Bronchial epithelial cell (primary cell): ENCODE measurements around the gene COL5A1. TPM values are rescaled to one million over a fixed set of nuclear protein-coding genes. Genes with fewer than 3 reads are reported as not detected.

Source experiments
- DNase-seq: peaks from one replicate; pipeline ENCODE4 v3.0.0-alpha.2; 2010; ENCODE audit warnings: low read depth
- FAIRE-seq: peaks from 2 replicates; lab custom pipeline; 2011; peaks lifted over from hg19 to GRCh38; lab: Jason Lieb, UNC
- H3K27me3 ChIP-seq: 2 replicates; pipeline ENCODE4 v1.5.1; 2011; ENCODE audit warnings: low read length; ENCODE audit not compliant: control insufficient read depth, insufficient read depth
- H3K36me3 ChIP-seq: 2 replicates; pipeline ENCODE4 v1.5.1; 2011; ENCODE audit warnings: low read length; ENCODE audit not compliant: control insufficient read depth, insufficient read depth
- H3K4me3 ChIP-seq: 2 replicates; pipeline ENCODE4 v1.5.1; 2011; ENCODE audit warnings: mild to moderate bottlenecking, low read depth, low read length, control low read depth
- CTCF ChIP-seq: IDR thresholded peaks from 2 replicates; pipeline ENCODE4 v1.5.1; 2011; ENCODE audit warnings: mild to moderate bottlenecking, moderate library complexity, low read length, control low read depth, inconsistent platforms; ENCODE audit not compliant: insufficient read depth, severe bottlenecking
- total RNA-seq: library from RNA; depleted of rRNA; stranded (reverse); fragments of >200 nt; gene quantifications from 2 replicates; pipeline ENCODE4 v1.2.1, GENCODE V29; 2014

Gene COL5A1
- total RNA-seq, 1 donor from 2014 or later = 6.3 TPM

GRCh38 chr9:134600836-134601638 is 40.6 kb upstream of the COL5A1 start:
- Histone ChIP-seq H3K4me3 (no peak overlapping the region), H3K27me3 (no peaks in the 10 kb centered on the region), H3K36me3 (no peaks in the 10 kb centered on the region)
- DNase-seq (no peak), FAIRE-seq (no peak)
- no peak for TF ChIP-seq CTCF

GRCh38 chr9:134601764-134602163 is 39.8 kb upstream of the COL5A1 start:
- TF ChIP-seq CTCF = no peak
- FAIRE-seq (no peak), DNase-seq (no peak)
- Histone ChIP-seq H3K4me3 (no peak overlapping the region), H3K27me3 (no peaks in the 10 kb centered on the region), H3K36me3 (no peaks in the 10 kb centered on the region)

GRCh38 chr9:134602547-134603362 is 38.8 kb upstream of the COL5A1 start:
- Histone ChIP-seq H3K27me3 (no peaks in the 10 kb centered on the region), H3K36me3 (no peaks in the 10 kb centered on the region), H3K4me3 (no peak overlapping the region)
- no peak for TF ChIP-seq CTCF
- DNase-seq (peak; percentile 76), FAIRE-seq (no peak)

- H3K36me3 ChIP-seq = no peaks in the 10 kb centered on the region
- H3K27me3 ChIP-seq = no peaks in the 10 kb centered on the region
- FAIRE-seq (no peak), DNase-seq (no peak)
- H3K4me3 ChIP-seq = no peak overlapping the region
- TF ChIP-seq CTCF = no peak
Measured at GRCh38 chr9:134604834-134605233, 36.8 kb upstream of the COL5A1 start.

GRCh38 chr9:134605351-134605965 is 36.1 kb upstream of the COL5A1 start:
- H3K27me3 ChIP-seq = no peaks in the 10 kb centered on the region
- FAIRE-seq (no peak), DNase-seq (no peak)
- H3K36me3 ChIP-seq = no peaks in the 10 kb centered on the region
- no peak overlapping the region for H3K4me3 ChIP-seq
- no peak for TF ChIP-seq CTCF
